Kidney epithelial cell (primary cell): ENCODE measurements around the gene PGRMC2. TPM values are rescaled to one million over a fixed set of nuclear protein-coding genes. Genes with fewer than 3 reads are reported as not detected.
"Not testable (repeated sequence)": the region's sequence is repeated elsewhere in the genome, so short reads cannot be mapped to it uniquely, and the experiment has no call there.

Source experiments
- DNase-seq: peaks from one replicate; pipeline ENCODE4 v3.0.0-alpha.2; 2010; ENCODE audit warnings: low read depth
- H3K27me3 ChIP-seq: 2 replicates; pipeline ENCODE4 v1.6.0; 2011; ENCODE audit warnings: low read length; ENCODE audit not compliant: control insufficient read depth, insufficient read depth
- H3K36me3 ChIP-seq: 2 replicates; pipeline ENCODE4 v1.5.1; 2011; ENCODE audit warnings: low read length; ENCODE audit not compliant: control insufficient read depth, insufficient read depth
- H3K4me3 ChIP-seq: 2 replicates; pipeline ENCODE4 v1.5.1; 2011; ENCODE audit warnings: low read depth, mild to moderate bottlenecking, control low read depth, low read length
- CTCF ChIP-seq: IDR thresholded peaks from 2 replicates; pipeline ENCODE4 v1.5.1; 2011; ENCODE audit warnings: mild to moderate bottlenecking, moderate library complexity, low read length, control low read depth, inconsistent platforms; ENCODE audit not compliant: insufficient read depth, poor library complexity, severe bottlenecking
- total RNA-seq: library from RNA; depleted of rRNA; stranded (reverse); fragments of >200 nt; gene quantifications from 2 replicates; pipeline ENCODE4 v1.2.3, GENCODE V29; 2015

Gene PGRMC2
- total RNA-seq, 1 donor from 2014 or later: 29.6 TPM

GRCh38 chr4:128277856-128278255 is 9.8 kb downstream of the PGRMC2 start:
- no peak for DNase-seq
- Histone ChIP-seq H3K36me3 (no peaks in the 10 kb centered on the region), H3K4me3 (no peak overlapping the region), H3K27me3 (no peaks in the 10 kb centered on the region)
- TF ChIP-seq CTCF: no peak

GRCh38 chr4:128275346-128275745 is 12.3 kb downstream of the PGRMC2 start:
- Histone ChIP-seq H3K27me3 (no peaks in the 10 kb centered on the region), H3K4me3 (no peak overlapping the region), H3K36me3 (no peaks in the 10 kb centered on the region)
- no peak for DNase-seq
- TF ChIP-seq CTCF: no peak

- DNase-seq: no peak
- Histone ChIP-seq H3K36me3 (no peaks in the 10 kb centered on the region), H3K4me3 (no peak overlapping the region), H3K27me3 (no peaks in the 10 kb centered on the region)
- TF ChIP-seq CTCF: no peak
Measured at GRCh38 chr4:128271551-128271950, 16.1 kb downstream of the PGRMC2 start.

GRCh38 chr4:128268970-128269369 is 18.6 kb downstream of the PGRMC2 start:
- H3K36me3 ChIP-seq: no peaks in the 10 kb centered on the region
- no peaks in the 10 kb centered on the region for H3K27me3 ChIP-seq
- no peak for DNase-seq
- TF ChIP-seq CTCF: no peak
- H3K4me3 ChIP-seq: no peak overlapping the region

GRCh38 chr4:128267745-128268144 is 19.9 kb downstream of the PGRMC2 start:
- H3K36me3 ChIP-seq: no peaks in the 10 kb centered on the region
- no peaks in the 10 kb centered on the region for H3K27me3 ChIP-seq
- no peak overlapping the region for H3K4me3 ChIP-seq
- no peak for TF ChIP-seq CTCF
- DNase-seq: no peak

- H3K27me3 ChIP-seq, DNase-seq, H3K36me3 ChIP-seq, H3K4me3 ChIP-seq: not testable (repeated sequence)
Measured at GRCh38 chr4:128267171-128267570, 20.4 kb downstream of the PGRMC2 start.

- H3K4me3 ChIP-seq, H3K36me3 ChIP-seq, H3K27me3 ChIP-seq, DNase-seq: not testable (repeated sequence)
Measured at GRCh38 chr4:128265550-128265949, 22.1 kb downstream of the PGRMC2 start.

- not testable (repeated sequence) for H3K4me3 ChIP-seq, H3K36me3 ChIP-seq, H3K27me3 ChIP-seq, DNase-seq
Measured at GRCh38 chr4:128259889-128260288, 27.7 kb downstream of the PGRMC2 start.

- H3K27me3 ChIP-seq, DNase-seq, H3K36me3 ChIP-seq, H3K4me3 ChIP-seq: not testable (repeated sequence)
Measured at GRCh38 chr4:128258166-128258565, 29.4 kb downstream of the PGRMC2 start.
